ENCODE results near the gene AFF3.

- TF ChIP-seq CTCF (conservative IDR thresholded peaks at IDR 0.05; ENCODE audit: low read depth, low read length), result no peak
- no peak for TF ChIP-seq POLR2A (IDR thresholded peaks at IDR 0.05; ENCODE audit: low read depth, low read length)
- TF ChIP-seq ELK1 (IDR thresholded peaks at IDR 0.05; ENCODE audit: borderline replicate concordance, low read depth, low read length), result no peak
- TF ChIP-seq USF2 (IDR thresholded peaks at IDR 0.05; ENCODE audit: low read depth, low read length), result no peak
- TF ChIP-seq NFE2L2 (IDR thresholded peaks at IDR 0.05; ENCODE audit: low read depth, low read length), result no peak
- TF ChIP-seq RCOR1 (IDR thresholded peaks at IDR 0.05; ENCODE audit: insufficient replicate concordance, low read length), result no peak
- no peak for TF ChIP-seq FOS (IDR thresholded peaks at IDR 0.05; ENCODE audit: low read depth, low read length)
- no peak for TF ChIP-seq CHD1 (IDR thresholded peaks at IDR 0.05; ENCODE audit: low read depth, low read length)
Observed at GRCh38 chr2:99507937-99508818, 634.2 kb downstream of the AFF3 start.

Measured in IMR-90 (cell line).